Right atrium auricular region (tissue), 2 donors: ENCODE results near the gene CHMP1A. TPM values are rescaled to one million over a fixed set of nuclear protein-coding genes. Genes with fewer than 3 reads are reported as not detected.
"Not testable (repeated sequence)": the region's sequence is repeated elsewhere in the genome, so short reads cannot be mapped to it uniquely, and the experiment has no call there.

Source experiments
- DNase-seq: peaks from one replicate; pipeline ENCODE4 v3.0.0-alpha.2; 2019; ENCODE audit warnings: low spot score
- H3K27ac ChIP-seq, 2 donors: fragments of 200-600 bp; sonication (generic); 1 replicate in 1 of 2; 2 replicates in 1 of 2; pipeline ENCODE4 v1.5.1; 2016 to 2019
- H3K27me3 ChIP-seq, 2 donors: fragments of 200-600 bp; sonication (generic); one replicate each; pipeline versions ENCODE4 v1.5.1 to v1.6.0; 2017 to 2019
- H3K36me3 ChIP-seq: fragments of 200-600 bp; sonication (generic); one replicate; pipeline ENCODE4 v1.5.1; 2016
- H3K4me1 ChIP-seq, 2 donors: fragments of 200-600 bp; sonication (generic); one replicate each; pipeline versions ENCODE4 v1.5.1 to v1.6.0; 2017 to 2019
- H3K4me3 ChIP-seq, 2 donors: fragments of 200-600 bp; sonication (generic); 1 replicate in 1 of 2; 2 replicates in 1 of 2; pipeline ENCODE4 v1.5.1; 2017 to 2019; ENCODE audit warnings: mild to moderate bottlenecking in 1 of 2, moderate library complexity in 1 of 2
- H3K9me3 ChIP-seq, 2 donors: fragments of 200-600 bp; sonication (generic); one replicate each; pipeline ENCODE4 v1.5.1; 2019
- CTCF ChIP-seq, 2 donors: fragments of 200-600 bp; sonication (generic); IDR thresholded peaks; one replicate each; pipeline ENCODE4 v1.5.1; 2019; ENCODE audit warnings: antibody characterized with exemption in 2 of 2
- total RNA-seq, 2 donors: library from RNA; depleted of rRNA; stranded (reverse); fragments of >200 nt; gene quantifications; one replicate each; pipeline ENCODE4 v1.1.0, GENCODE V29; 2016

The CHMP1A gene
- total RNA-seq, 2 donors from 2014 or later, result 39.0 to 73.3 TPM

DNA sequence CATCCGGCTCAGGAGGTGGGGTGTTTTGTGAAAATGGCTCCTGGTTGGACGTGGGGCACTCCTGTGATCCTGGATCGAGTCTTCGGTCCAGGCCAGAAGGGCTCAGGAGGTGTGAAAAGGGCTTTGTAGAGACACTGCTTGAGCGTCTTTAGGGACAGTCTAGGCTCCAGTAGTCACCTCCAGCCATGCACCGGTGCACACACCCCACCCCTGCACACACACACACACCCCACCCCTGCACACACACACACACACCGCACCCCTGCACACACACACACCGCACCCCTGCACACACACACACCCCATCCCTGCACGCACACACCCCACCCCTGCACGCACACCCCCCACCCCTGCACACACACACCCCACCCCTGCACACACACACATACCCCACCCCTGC lies 19.1 kb downstream of the CHMP1A start:
- no peaks in the 10 kb centered on the region for H3K27me3 ChIP-seq
- peaks cover 0 to 17% of the 10 kb centered on the region in 2 donors for H3K4me1 ChIP-seq
- no peak overlapping the region for H3K4me3 ChIP-seq
- H3K9me3 ChIP-seq, result no peaks in the 10 kb centered on the region
- DNase-seq, result no peak
- no peaks in the 10 kb centered on the region for H3K36me3 ChIP-seq
- H3K27ac ChIP-seq, result no peak overlapping the region
- no peak for TF ChIP-seq CTCF (IDR thresholded peaks at IDR 0.05)

- Histone ChIP-seq H3K36me3 (no peaks in the 10 kb centered on the region), H3K4me1 (peaks cover 0 to 17% of the 10 kb centered on the region in 2 donors), H3K27ac (no peak overlapping the region), H3K4me3 (no peak overlapping the region), H3K27me3 (no peaks in the 10 kb centered on the region), H3K9me3 (no peaks in the 10 kb centered on the region)
- no peak for DNase-seq
- no peak for TF ChIP-seq CTCF (IDR thresholded peaks at IDR 0.05)
Observed at GRCh38 chr16:89637379-89637778, 20.1 kb downstream of the CHMP1A start.

GRCh38 chr16:89636663-89637062 lies 20.8 kb downstream of the CHMP1A start:
- peaks cover 0 to 13% of the 10 kb centered on the region in 2 donors for H3K4me1 ChIP-seq
- no peak overlapping the region for H3K4me3 ChIP-seq
- no peaks in the 10 kb centered on the region for H3K9me3 ChIP-seq
- no peak overlapping the region for H3K27ac ChIP-seq
- no peaks in the 10 kb centered on the region for H3K36me3 ChIP-seq
- no peak for TF ChIP-seq CTCF (IDR thresholded peaks at IDR 0.05)
- no peak for DNase-seq
- H3K27me3 ChIP-seq, result no peaks in the 10 kb centered on the region

GRCh38 chr16:89634463-89635385 lies 22.8 kb downstream of the CHMP1A start:
- H3K27ac ChIP-seq, H3K36me3 ChIP-seq, H3K27me3 ChIP-seq, H3K9me3 ChIP-seq, H3K4me1 ChIP-seq, DNase-seq, H3K4me3 ChIP-seq: not testable (repeated sequence)

DNA sequence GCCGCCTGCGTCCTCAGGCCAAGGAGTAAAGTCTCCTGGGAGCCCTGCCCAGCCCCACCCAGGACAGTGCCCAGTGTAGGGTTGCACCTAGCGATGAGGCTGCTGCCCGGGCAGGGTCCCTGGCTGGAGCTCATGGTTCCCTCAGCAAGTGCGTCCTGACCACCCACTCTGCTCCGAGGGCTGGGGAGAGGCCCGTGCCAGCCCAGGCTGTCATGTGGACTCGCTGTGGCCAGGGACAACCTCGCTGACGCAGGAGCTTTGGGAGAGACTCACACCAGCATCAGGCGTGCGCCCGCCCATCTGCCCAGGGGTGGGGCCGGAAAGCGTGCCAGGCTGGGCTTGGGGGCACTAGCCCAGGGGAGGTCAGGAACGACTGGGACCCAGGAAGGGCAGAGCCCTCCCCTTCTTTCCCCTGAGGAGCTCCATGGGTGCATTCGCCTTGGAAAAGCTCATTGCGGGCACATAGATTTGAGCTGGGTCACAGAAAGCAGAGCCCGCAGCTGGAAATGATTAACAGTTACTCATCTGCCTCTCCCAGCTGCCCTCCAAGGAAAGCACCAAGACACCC lies 24.4 kb downstream of the CHMP1A start:
- Histone ChIP-seq H3K4me1 (no peaks in the 10 kb centered on the region), H3K27me3 (no peaks in the 10 kb centered on the region), H3K4me3 (no peak overlapping the region), H3K9me3 (no peaks in the 10 kb centered on the region), H3K36me3 (no peaks in the 10 kb centered on the region), H3K27ac (no peak overlapping the region)
- DNase-seq, result no peak
- TF ChIP-seq CTCF (IDR thresholded peaks at IDR 0.05), result no peak

GRCh38 chr16:89629827-89630610 lies 27.5 kb downstream of the CHMP1A start:
- H3K27me3 ChIP-seq, result no peaks in the 10 kb centered on the region
- H3K27ac ChIP-seq, result no peak overlapping the region
- H3K9me3 ChIP-seq, result no peaks in the 10 kb centered on the region
- no peak for DNase-seq
- no peaks in the 10 kb centered on the region for H3K4me1 ChIP-seq
- no peak for TF ChIP-seq CTCF (IDR thresholded peaks at IDR 0.05)
- H3K36me3 ChIP-seq, result no peaks in the 10 kb centered on the region
- no peak overlapping the region for H3K4me3 ChIP-seq
